BJ (cell line): ENCODE results near the gene FGD5. TPM values are rescaled to one million over a fixed set of nuclear protein-coding genes. Genes with fewer than 3 reads are reported as not detected.

Experiments used
- CTCF ChIA-PET: fragments of 350-600 bp; formaldehyde crosslinking; extraction: SDS; loops from one replicate; lab custom pipeline; 2021; ENCODE audit warnings: antibody characterized with exemption, inconsistent platforms; lab: Yijun Ruan, JAX
- POLR2A ChIA-PET: fragments of 300-600 bp; sonication (Branson Sonifier 250); formaldehyde crosslinking; extraction: SDS; loops from one replicate; lab custom pipeline; 2021; ENCODE audit warnings: antibody characterized with exemption; lab: Charles Lee
- DNase-seq: peaks from one replicate; pipeline ENCODE4 v3.0.0-alpha.2; 2011; ENCODE audit warnings: low read depth
- H3K27me3 ChIP-seq: 2 replicates; pipeline ENCODE4 v1.6.0; 2011; ENCODE audit warnings: low read length; ENCODE audit not compliant: control insufficient read depth, insufficient read depth
- H3K36me3 ChIP-seq: 2 replicates; pipeline ENCODE4 v1.5.1; 2011; ENCODE audit warnings: low read length; ENCODE audit not compliant: control insufficient read depth, insufficient read depth
- H3K4me3 ChIP-seq: 2 replicates; pipeline ENCODE4 v1.5.1; 2011; ENCODE audit warnings: low read depth, mild to moderate bottlenecking, control low read depth, low read length
- polyA plus RNA-seq: library from polyadenylated mRNA; depleted of rRNA; stranded (reverse); fragments of >200 nt; gene quantifications from 2 replicates; pipeline ENCODE4 v1.2.3, GENCODE V29; 2011
- TF ChIP-seq, protein P1 (sequence below): IDR thresholded peaks from 2 replicates; pipeline ENCODE4 v1.5.1; 2011; ENCODE audit warnings: low read depth, mild to moderate bottlenecking, control low read depth, inconsistent platforms, low read length, moderate library complexity; ENCODE audit not compliant: insufficient read depth

The FGD5 gene
- polyA plus RNA-seq, 1 experiment, result not detected

DNA sequence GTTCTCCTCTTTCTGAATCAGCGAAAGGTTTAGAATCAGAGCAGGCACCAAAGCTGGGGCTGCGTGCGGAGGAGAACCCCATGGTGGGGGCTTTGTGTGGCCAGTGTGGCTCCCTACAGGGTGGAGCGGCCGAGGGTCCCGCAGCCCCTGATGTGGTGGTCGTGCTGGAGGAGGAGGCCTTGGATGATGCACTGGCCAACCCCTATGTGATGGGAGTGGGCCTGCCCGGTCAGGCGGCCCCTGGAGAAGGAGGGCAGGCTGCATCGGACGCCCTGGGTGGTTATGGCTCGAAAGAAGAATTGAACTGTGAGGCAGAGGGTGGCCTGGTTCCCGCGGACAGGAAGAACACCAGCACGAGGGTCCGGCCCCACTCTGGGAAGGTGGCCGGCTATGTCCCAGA lies 1.4 kb downstream of the FGD5 start:
- H3K36me3 ChIP-seq, result no peaks in the 10 kb centered on the region
- POLR2A ChIA-PET, result no interaction called here
- DNase-seq, result no peak
- H3K4me3 ChIP-seq, result no peak overlapping the region
- TF ChIP-seq, protein P1, sequence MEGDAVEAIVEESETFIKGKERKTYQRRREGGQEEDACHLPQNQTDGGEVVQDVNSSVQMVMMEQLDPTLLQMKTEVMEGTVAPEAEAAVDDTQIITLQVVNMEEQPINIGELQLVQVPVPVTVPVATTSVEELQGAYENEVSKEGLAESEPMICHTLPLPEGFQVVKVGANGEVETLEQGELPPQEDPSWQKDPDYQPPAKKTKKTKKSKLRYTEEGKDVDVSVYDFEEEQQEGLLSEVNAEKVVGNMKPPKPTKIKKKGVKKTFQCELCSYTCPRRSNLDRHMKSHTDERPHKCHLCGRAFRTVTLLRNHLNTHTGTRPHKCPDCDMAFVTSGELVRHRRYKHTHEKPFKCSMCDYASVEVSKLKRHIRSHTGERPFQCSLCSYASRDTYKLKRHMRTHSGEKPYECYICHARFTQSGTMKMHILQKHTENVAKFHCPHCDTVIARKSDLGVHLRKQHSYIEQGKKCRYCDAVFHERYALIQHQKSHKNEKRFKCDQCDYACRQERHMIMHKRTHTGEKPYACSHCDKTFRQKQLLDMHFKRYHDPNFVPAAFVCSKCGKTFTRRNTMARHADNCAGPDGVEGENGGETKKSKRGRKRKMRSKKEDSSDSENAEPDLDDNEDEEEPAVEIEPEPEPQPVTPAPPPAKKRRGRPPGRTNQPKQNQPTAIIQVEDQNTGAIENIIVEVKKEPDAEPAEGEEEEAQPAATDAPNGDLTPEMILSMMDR, result no peak
- CTCF ChIA-PET, result no interaction called here
- H3K27me3 ChIP-seq, result no peaks in the 10 kb centered on the region; the same call in none of the 2 replicates

- CTCF ChIA-PET, result no interaction called here
- Histone ChIP-seq H3K27me3 (no peaks in the 10 kb centered on the region; the same call in none of the 2 replicates), H3K4me3 (no peak overlapping the region), H3K36me3 (no peaks in the 10 kb centered on the region)
- TF ChIP-seq, protein P1, result no peak
- POLR2A ChIA-PET, result no interaction called here
- no peak for DNase-seq
Measured at GRCh38 chr3:14821151-14821550, 2.4 kb downstream of the FGD5 start.

DNA sequence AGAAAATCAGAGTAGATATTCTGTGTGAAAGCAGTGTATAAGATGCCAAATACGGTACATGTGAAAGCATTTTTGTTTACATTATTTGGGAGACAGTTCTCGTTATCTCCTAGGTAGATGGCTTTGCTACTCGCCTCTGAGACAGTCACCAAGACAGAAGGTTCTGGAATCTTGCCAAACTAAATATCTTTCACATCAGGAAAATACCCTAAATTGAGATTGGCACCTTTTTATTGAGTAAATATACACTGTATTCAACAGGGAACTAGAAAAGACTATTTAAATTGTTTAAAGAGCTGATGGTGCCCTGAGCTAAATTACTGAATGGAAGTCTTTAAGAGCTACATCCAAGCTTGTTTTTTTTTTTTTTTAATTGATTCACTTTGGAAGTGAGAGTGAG lies 3.4 kb downstream of the FGD5 start:
- Histone ChIP-seq H3K36me3 (no peaks in the 10 kb centered on the region), H3K27me3 (no peaks in the 10 kb centered on the region; the same call in none of the 2 replicates), H3K4me3 (no peak overlapping the region)
- ChIA-PET CTCF (no interaction called here), POLR2A (no interaction called here)
- no peak for DNase-seq
- TF ChIP-seq, protein P1, result no peak

DNA sequence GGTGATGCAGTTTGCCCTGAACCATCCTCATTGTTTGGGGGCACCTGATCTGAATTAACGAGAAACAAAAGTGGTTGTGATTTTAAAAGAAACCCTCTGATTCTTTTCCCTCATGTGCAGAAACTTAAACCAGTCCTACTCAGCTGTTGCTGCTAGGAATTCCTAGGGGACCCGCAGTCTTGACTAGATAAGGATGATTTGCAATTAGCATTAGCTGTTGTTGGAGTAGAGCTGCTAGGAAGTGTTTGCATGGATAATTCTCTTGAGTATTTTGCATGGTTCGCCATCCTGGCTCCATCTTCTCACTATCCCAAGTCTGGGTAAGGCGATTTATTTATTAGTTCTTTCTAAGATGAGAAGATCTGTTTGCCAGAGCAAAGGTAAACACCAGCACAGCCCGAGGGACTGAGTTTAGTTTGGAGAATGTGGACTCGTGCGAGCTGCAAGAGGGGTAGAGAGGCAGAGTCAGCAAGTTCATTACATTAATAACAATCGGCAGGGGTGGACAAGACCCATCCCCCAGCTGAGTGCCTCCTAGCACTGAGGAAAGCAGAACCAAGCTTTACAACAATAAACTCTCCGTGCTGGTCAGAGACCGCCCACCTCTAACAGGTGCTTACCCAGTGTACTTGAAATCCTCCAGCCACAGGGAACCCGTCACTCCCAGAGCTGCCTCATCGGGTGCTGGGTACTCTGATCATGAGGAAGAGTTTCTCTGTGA lies 4.1 kb downstream of the FGD5 start:
- no peak for DNase-seq
- no peaks in the 10 kb centered on the region for H3K36me3 ChIP-seq
- H3K4me3 ChIP-seq, result no peak overlapping the region
- ChIA-PET POLR2A (no interaction called here), CTCF (no interaction called here)
- H3K27me3 ChIP-seq, result no peaks in the 10 kb centered on the region; the same call in none of the 2 replicates
- TF ChIP-seq, protein P1, result no peak

DNA sequence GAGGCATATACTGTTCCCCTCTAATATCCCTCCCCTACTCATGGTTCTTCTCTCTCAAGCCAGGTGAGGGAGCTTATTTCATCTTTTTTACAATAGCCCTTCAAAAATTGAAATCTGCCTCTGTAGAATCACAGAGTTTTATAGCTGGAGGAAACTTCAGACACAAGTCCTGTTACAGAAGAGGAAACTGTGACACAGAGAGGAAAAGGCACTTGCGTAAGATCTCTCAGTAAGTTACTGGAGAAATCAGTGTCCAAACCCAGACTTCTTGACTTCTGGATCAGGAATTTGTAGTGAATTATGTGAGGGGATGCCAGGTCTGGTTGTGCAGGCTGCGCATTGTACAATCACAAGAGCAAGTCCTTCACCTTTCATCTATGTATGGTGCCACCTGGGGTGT lies 4.6 kb downstream of the FGD5 start:
- no peak overlapping the region for H3K4me3 ChIP-seq
- ChIA-PET CTCF (no interaction called here), POLR2A (no interaction called here)
- H3K27me3 ChIP-seq, result no peaks in the 10 kb centered on the region; the same call in none of the 2 replicates
- no peaks in the 10 kb centered on the region for H3K36me3 ChIP-seq
- no peak for DNase-seq
- TF ChIP-seq, protein P1, result no peak
